ENCODE data around the gene ST8SIA4. TPM values are rescaled to one million over a fixed set of nuclear protein-coding genes. Genes with fewer than 3 reads are reported as not detected.
"Not testable (repeated sequence)": the region's sequence is repeated elsewhere in the genome, so short reads cannot be mapped to it uniquely, and the experiment has no call there.

The ST8SIA4 gene
- total RNA-seq, 3 donors from 2014 or later = 2.6 to 4.6 (median 4.5) TPM

DNA sequence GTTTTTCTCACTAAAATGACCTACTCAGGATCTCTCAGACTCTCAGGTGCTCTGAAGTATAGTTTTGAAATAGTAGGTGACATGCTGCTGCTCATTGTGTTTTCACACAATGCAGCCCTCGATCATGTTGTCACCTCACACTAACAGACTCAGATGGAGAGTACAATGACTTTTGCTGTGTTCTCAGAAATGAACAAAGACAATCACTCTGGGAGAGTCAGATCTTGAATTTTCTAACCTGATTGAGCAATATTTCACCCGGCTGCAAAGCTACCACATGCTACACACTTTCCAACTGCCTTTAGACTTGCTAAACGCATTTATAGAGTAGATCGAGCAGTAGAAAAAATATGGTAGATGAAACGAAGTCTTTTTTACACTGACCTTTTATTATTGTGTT, 113.4 kb downstream of the ST8SIA4 start:
- no peak overlapping the region for H3K4me3 ChIP-seq
- TF ChIP-seq POLR2AphosphoS5 (IDR thresholded peaks at IDR 0.05) (no peak), POLR2A (IDR thresholded peaks at IDR 0.05) (no peak)
- TF ChIP-seq, protein P1, sequence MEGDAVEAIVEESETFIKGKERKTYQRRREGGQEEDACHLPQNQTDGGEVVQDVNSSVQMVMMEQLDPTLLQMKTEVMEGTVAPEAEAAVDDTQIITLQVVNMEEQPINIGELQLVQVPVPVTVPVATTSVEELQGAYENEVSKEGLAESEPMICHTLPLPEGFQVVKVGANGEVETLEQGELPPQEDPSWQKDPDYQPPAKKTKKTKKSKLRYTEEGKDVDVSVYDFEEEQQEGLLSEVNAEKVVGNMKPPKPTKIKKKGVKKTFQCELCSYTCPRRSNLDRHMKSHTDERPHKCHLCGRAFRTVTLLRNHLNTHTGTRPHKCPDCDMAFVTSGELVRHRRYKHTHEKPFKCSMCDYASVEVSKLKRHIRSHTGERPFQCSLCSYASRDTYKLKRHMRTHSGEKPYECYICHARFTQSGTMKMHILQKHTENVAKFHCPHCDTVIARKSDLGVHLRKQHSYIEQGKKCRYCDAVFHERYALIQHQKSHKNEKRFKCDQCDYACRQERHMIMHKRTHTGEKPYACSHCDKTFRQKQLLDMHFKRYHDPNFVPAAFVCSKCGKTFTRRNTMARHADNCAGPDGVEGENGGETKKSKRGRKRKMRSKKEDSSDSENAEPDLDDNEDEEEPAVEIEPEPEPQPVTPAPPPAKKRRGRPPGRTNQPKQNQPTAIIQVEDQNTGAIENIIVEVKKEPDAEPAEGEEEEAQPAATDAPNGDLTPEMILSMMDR (IDR thresholded peaks at IDR 0.05) = no peak
- no peak for DNase-seq (ENCODE audit: low spot score in 2 of 2)
- no peak overlapping the region for H3K27ac ChIP-seq
- H3K27me3 ChIP-seq = no peaks in the 10 kb centered on the region
- intact Hi-C loops (cut with DNase I; ENCODE audit: low total_unique reads) = loop anchor here (5.0 to 10.0 kb wide), 2 partner anchors 98 to 1415 kb away; no protein-coding TSS in a partner anchor
- H3K4me1 ChIP-seq = no peaks in the 10 kb centered on the region
- H3K9me3 ChIP-seq = peaks cover 6 to 9% of the 10 kb centered on the region in 2 donors
- no peaks in the 10 kb centered on the region for H3K36me3 ChIP-seq

DNA sequence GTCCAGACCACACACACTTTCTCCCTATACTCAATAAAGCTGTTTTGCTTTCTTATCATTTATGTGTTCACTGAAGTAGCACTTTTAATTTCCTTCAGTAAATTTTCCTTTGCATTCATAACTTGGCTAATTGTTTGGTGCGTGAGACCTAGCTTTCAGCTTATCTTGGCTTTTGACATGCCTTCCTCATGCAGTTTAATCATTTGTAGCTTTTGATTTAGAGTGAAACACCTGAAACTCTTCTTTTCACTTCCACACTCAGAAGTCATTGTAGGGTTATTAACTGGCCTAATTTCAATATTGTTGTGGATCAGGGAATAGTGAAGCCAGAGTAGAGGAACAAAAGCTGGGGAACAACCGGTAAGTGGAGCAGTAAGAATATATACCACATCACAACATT, 114.7 kb downstream of the ST8SIA4 start:
- Histone ChIP-seq H3K36me3 (no peaks in the 10 kb centered on the region), H3K27ac (no peak overlapping the region), H3K4me3 (no peak overlapping the region), H3K9me3 (no peaks in the 10 kb centered on the region), H3K27me3 (no peaks in the 10 kb centered on the region), H3K4me1 (no peaks in the 10 kb centered on the region)
- DNase-seq (ENCODE audit: low spot score in 2 of 2) = no peak
- intact Hi-C loops (cut with DNase I; ENCODE audit: low total_unique reads) = no loop called here
- no peak for TF ChIP-seq POLR2AphosphoS5 (IDR thresholded peaks at IDR 0.05)
- TF ChIP-seq, protein P1 (IDR thresholded peaks at IDR 0.05) = no peak
- no peak for TF ChIP-seq POLR2A (IDR thresholded peaks at IDR 0.05)

DNA sequence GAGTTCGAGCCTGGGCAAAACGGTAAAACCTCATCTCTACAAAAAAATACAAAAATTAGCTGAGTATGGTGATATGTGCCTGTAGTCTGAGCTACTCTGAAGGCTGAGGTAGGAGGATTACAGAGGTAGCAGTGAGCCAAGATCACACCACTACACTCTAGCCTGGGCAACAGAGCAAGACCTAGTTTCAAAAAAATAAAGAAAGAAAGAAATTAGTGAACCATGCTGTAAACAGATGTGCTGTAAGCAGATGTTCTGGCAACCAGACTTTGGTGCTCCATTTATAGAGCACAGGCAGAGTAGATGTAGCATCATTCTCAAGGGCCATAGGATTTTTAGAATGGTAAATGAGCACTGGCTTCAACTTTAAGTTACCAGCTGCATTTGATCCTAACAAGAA, 115.4 kb downstream of the ST8SIA4 start:
- H3K27ac ChIP-seq = no peak overlapping the region
- no peaks in the 10 kb centered on the region for H3K9me3 ChIP-seq
- H3K27me3 ChIP-seq = no peaks in the 10 kb centered on the region
- H3K4me3 ChIP-seq = no peak overlapping the region
- intact Hi-C loops (cut with DNase I; ENCODE audit: low total_unique reads) = no loop called here
- TF ChIP-seq POLR2A (IDR thresholded peaks at IDR 0.05) = no peak
- TF ChIP-seq, protein P1 (IDR thresholded peaks at IDR 0.05) = no peak
- TF ChIP-seq POLR2AphosphoS5 (IDR thresholded peaks at IDR 0.05) = no peak
- no peak for DNase-seq (ENCODE audit: low spot score in 2 of 2)
- no peaks in the 10 kb centered on the region for H3K36me3 ChIP-seq
- no peaks in the 10 kb centered on the region for H3K4me1 ChIP-seq

DNA sequence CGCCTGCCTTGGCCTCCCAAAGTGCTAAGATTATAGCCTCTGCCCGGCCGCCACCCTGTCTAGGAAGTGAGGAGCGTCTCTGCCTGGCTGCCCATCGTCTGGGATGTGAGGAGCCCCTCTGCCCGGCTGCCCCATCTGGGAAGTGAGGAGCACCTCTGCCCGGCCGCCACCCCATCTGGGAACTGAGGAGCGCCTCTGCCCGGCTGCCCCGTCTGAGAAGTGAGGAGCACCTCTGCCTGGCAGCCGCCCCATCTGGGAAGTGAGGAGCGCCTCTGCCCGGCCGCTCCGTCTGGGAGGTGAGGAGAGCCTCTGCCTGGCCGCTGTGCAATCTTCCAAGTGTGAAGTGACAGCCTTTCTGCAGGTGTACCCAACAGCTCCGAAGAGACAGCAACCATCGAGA, 117.5 kb downstream of the ST8SIA4 start:
- H3K4me1 ChIP-seq; H3K36me3 ChIP-seq; H3K27ac ChIP-seq; H3K4me3 ChIP-seq; H3K9me3 ChIP-seq; H3K27me3 ChIP-seq; intact Hi-C loops (cut with DNase I; ENCODE audit: low total_unique reads); DNase-seq (ENCODE audit: low spot score in 2 of 2): not testable (repeated sequence)

DNA sequence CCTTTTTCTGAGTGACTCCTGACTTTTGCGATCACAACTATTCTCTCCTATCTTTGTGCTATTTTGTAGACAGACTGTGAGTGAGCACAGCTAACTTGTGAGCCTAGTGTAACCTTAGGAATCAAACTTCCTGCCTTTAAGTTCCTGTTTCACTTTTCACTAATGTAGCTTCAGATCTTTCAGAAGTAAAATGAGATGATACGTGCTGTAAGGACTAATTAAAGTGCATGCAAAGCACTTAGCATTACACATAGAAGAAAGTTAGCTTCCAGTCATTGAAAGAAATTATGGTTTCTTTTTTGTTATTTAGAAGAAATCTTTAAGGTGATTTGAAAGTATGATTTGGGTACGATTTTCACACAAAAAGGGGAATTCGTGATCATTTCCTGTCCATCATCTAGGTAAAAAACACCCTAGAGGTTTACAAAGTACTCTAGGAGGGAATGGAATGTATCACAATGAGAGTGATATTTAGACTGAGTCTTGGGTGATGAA, 122.7 kb downstream of the ST8SIA4 start:
- no peak overlapping the region for H3K4me3 ChIP-seq
- DNase-seq (ENCODE audit: low spot score in 2 of 2) = no peak
- no peaks in the 10 kb centered on the region for H3K9me3 ChIP-seq
- no peaks in the 10 kb centered on the region for H3K36me3 ChIP-seq
- H3K4me1 ChIP-seq = no peaks in the 10 kb centered on the region
- H3K27me3 ChIP-seq = no peaks in the 10 kb centered on the region
- TF ChIP-seq, protein P1 (IDR thresholded peaks at IDR 0.05) = no peak
- no peak for TF ChIP-seq POLR2AphosphoS5 (IDR thresholded peaks at IDR 0.05)
- no peak for TF ChIP-seq POLR2A (IDR thresholded peaks at IDR 0.05)
- H3K27ac ChIP-seq = no peak overlapping the region
- intact Hi-C loops (cut with DNase I; ENCODE audit: low total_unique reads) = loop anchor here (5.0 kb wide), 1 partner anchor 447 kb away; no protein-coding TSS in a partner anchor
